Nephron (organoid): ENCODE measurements around the gene CCL16.

Experiments
- H3K27ac Mint-ChIP-seq, 3 experiments: 2 replicates each; pipeline ENCODE4 v1.8.0; 2020; ENCODE audit warnings: mixed read lengths in 3 of 3, mild to moderate bottlenecking in 2 of 3, moderate library complexity in 1 of 3
- H3K27me3 Mint-ChIP-seq: 2 replicates; pipeline ENCODE4 v1.8.0; 2021; ENCODE audit warnings: low read depth, mild to moderate bottlenecking, moderate library complexity, mixed read lengths
- H3K36me3 Mint-ChIP-seq: 2 replicates; pipeline ENCODE4 v1.8.0; 2020; ENCODE audit warnings: low read depth, mixed read lengths
- H3K4me1 Mint-ChIP-seq: 2 replicates; pipeline ENCODE4 v1.8.0; 2020; ENCODE audit warnings: mixed read lengths
- H3K4me3 Mint-ChIP-seq, 3 experiments: 2 replicates each; pipeline ENCODE4 v1.8.0; 2020; ENCODE audit warnings: mild to moderate bottlenecking in 3 of 3, mixed read lengths in 3 of 3, moderate library complexity in 2 of 3
- H3K9me3 Mint-ChIP-seq: 2 replicates; pipeline ENCODE4 v1.8.0; 2020; ENCODE audit warnings: mixed read lengths
- TF ChIP-seq, protein P1 (sequence below), 3 experiments: fragments of 200-600 bp; sonication (generic); IDR thresholded peaks; one replicate each; pipeline ENCODE4 v1.5.0; 2021; ENCODE audit warnings: antibody characterized with exemption in 3 of 3; ENCODE audit not compliant: unreplicated experiment in 3 of 3

The CCL16 gene

DNA sequence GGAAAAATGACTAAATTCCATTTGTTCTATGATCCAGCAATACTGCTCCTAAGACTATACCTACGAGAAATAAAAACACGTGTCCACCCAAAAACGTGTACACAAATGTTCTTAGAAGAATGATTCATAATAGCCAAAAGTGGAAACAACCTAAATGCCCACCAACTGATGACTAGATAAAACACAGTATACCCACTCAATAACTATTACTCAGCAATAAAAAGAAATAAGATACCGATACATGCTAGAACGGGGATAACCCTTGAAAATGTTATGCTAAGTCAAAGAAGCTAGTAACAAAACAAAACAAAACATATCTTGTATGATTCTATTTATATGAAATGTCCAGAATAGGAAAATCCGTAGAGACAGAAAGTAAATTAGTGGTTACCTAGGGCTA, 17.6 kb downstream of the CCL16 start:
- TF ChIP-seq, protein P1, sequence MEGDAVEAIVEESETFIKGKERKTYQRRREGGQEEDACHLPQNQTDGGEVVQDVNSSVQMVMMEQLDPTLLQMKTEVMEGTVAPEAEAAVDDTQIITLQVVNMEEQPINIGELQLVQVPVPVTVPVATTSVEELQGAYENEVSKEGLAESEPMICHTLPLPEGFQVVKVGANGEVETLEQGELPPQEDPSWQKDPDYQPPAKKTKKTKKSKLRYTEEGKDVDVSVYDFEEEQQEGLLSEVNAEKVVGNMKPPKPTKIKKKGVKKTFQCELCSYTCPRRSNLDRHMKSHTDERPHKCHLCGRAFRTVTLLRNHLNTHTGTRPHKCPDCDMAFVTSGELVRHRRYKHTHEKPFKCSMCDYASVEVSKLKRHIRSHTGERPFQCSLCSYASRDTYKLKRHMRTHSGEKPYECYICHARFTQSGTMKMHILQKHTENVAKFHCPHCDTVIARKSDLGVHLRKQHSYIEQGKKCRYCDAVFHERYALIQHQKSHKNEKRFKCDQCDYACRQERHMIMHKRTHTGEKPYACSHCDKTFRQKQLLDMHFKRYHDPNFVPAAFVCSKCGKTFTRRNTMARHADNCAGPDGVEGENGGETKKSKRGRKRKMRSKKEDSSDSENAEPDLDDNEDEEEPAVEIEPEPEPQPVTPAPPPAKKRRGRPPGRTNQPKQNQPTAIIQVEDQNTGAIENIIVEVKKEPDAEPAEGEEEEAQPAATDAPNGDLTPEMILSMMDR (IDR thresholded peaks at IDR 0.05; ENCODE audit: unreplicated experiment in 3 of 3): no peak
- Mint-ChIP-seq H3K36me3 (no peaks in the 10 kb centered on the region), H3K27me3 (no peaks in the 10 kb centered on the region), H3K4me3 (no peak overlapping the region), H3K9me3 (no peaks in the 10 kb centered on the region), H3K27ac (no peak overlapping the region), H3K4me1 (no peaks in the 10 kb centered on the region)

DNA sequence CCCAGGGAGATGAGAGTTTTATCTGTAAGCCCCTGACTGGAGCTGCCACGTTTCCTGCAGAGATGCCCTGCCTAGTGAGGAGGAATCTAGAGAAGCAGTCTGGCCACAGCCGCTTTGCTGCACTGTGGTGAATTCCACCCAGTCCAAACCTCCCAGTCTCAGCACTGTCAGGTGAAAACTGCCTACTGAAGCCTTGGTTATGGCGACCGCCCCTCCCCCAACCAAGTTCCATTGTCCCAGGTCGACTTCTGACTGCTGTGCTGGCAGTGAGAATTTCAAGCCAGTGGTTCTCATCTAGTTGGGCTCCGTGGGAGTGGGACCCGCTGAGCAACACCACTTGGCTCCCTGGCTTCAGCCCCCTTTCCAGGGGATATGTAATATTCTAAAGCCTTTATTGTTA, 27.6 kb downstream of the CCL16 start:
- H3K9me3 Mint-ChIP-seq: no peaks in the 10 kb centered on the region
- H3K4me1 Mint-ChIP-seq: no peaks in the 10 kb centered on the region
- H3K27me3 Mint-ChIP-seq: peaks cover 1% of the 10 kb centered on the region
- H3K4me3 Mint-ChIP-seq: no peak overlapping the region
- TF ChIP-seq, protein P1 (IDR thresholded peaks at IDR 0.05; ENCODE audit: unreplicated experiment in 3 of 3): no peak
- no peaks in the 10 kb centered on the region for H3K36me3 Mint-ChIP-seq
- no peak overlapping the region for H3K27ac Mint-ChIP-seq

DNA sequence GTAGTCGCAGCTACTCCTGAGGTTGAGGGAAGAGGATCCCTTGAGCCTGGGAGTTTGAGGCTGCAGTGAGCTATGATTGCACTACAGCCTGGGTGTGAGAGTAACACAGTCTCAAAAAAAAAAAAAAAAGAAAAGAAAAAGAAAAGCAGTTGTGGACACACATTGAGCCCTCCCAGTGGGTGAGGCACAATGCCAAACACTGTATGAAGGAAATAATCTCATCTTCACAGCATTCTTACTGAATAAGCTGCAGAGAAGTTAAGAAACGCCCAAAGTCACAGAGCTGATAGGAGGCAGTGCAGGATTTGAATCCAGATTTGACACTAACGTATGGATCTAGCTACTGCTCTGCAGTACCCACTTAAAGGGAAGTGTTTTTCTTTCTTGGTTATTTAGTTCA, 31.9 kb downstream of the CCL16 start:
- Mint-ChIP-seq H3K4me3 (no peak overlapping the region), H3K36me3 (no peaks in the 10 kb centered on the region), H3K27ac (no peak overlapping the region), H3K4me1 (no peaks in the 10 kb centered on the region), H3K9me3 (no peaks in the 10 kb centered on the region), H3K27me3 (peaks cover 5% of the 10 kb centered on the region)
- TF ChIP-seq, protein P1 (IDR thresholded peaks at IDR 0.05; ENCODE audit: unreplicated experiment in 3 of 3): no peak

DNA sequence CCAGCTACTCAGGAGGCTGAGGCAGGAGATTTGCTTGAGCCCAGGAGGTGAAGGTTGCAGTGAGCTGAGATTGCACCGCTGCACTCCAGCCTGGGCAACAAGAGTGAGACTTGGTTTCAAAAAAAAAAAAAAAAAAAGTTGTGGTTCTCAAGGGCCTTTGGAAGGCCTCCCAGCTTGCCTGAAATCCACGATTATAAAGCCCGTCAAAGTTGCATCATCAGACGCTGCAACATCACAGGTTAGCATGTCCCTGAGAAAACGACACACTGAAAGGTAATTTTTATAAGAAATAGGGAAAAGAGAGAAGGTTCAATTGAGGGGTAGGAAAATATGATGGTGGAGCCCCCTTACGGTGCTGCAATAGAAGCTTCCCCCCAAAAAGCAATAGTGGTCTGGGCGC, 33.2 kb downstream of the CCL16 start:
- Mint-ChIP-seq H3K27me3 (peaks cover 5% of the 10 kb centered on the region), H3K36me3 (no peaks in the 10 kb centered on the region), H3K4me3 (no peak overlapping the region), H3K9me3 (no peaks in the 10 kb centered on the region), H3K27ac (no peak overlapping the region), H3K4me1 (peaks cover 3% of the 10 kb centered on the region)
- TF ChIP-seq, protein P1 (IDR thresholded peaks at IDR 0.05; ENCODE audit: unreplicated experiment in 3 of 3): no peak

DNA sequence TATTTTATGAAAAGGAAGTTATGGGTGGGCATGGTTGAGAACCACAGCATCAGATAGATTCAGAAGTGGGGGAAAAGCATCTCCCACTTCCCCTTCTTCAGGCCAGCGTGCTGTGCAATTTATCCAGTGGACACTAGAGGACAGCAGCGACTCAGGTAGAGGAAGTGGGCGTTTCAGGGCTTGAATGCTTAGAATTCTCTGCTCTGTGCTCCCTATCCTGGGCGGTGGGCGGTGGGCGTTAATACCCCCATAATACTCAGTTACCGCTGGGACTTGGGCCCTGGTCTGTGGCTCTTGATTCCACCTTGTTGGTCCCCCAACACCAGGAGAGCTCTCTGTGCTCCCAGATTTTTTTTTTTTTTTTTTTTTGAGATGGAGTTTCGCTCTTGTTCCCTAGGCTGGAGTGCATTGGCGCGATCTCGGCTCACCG, 34.1 kb downstream of the CCL16 start:
- Mint-ChIP-seq H3K4me3 (peak overlapping the region in 1 of 3 experiments; percentile 5), H3K27ac (peak overlapping the region in 1 of 3 experiments; percentile 49), H3K4me1 (peaks cover 12% of the 10 kb centered on the region), H3K9me3 (no peaks in the 10 kb centered on the region), H3K36me3 (no peaks in the 10 kb centered on the region), H3K27me3 (peaks cover 5% of the 10 kb centered on the region)
- TF ChIP-seq, protein P1 (IDR thresholded peaks at IDR 0.05; ENCODE audit: unreplicated experiment in 3 of 3): peak; percentile 83 to 86 (median 84)

DNA sequence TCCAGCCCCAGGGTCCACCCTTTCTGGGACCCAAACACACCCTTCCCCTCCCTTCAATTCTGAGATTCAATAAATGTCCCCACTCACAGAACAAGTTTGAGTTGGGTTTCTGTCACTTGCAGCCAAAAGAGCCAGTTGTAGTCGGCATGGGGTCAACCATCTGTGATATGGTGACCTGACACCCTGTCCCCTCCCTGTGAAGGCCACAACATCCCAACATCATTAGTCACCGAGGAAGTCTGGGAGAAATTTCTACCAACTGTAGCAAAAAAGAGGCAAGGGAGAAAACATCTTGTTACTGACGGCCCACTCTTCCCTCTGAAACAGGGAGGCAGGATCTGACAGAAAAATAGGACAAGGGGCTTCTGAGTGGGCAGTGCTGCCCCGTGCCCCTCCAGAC, 37.1 kb downstream of the CCL16 start:
- H3K36me3 Mint-ChIP-seq: no peaks in the 10 kb centered on the region
- H3K27ac Mint-ChIP-seq: no peak overlapping the region
- no peaks in the 10 kb centered on the region for H3K9me3 Mint-ChIP-seq
- TF ChIP-seq, protein P1 (IDR thresholded peaks at IDR 0.05; ENCODE audit: unreplicated experiment in 3 of 3): no peak
- H3K4me1 Mint-ChIP-seq: peaks cover 12% of the 10 kb centered on the region
- no peak overlapping the region for H3K4me3 Mint-ChIP-seq
- peaks cover 5% of the 10 kb centered on the region for H3K27me3 Mint-ChIP-seq
